Measurements from ENCODE around the gene KSR1. TPM values are rescaled to one million over a fixed set of nuclear protein-coding genes. Genes with fewer than 3 reads are reported as not detected.
"Not testable (repeated sequence)": the region's sequence is repeated elsewhere in the genome, so short reads cannot be mapped to it uniquely, and the experiment has no call there.

Gene KSR1
- total RNA-seq, 1 donor from 2014 or later = 40.3 TPM

GRCh38 chr17:27433521-27433920, 22.7 kb upstream of the KSR1 start:
- TF ChIP-seq CTCF (IDR thresholded peaks at IDR 0.05) = no peak
- no peak for TF ChIP-seq POLR2AphosphoS5 (IDR thresholded peaks at IDR 0.05; ENCODE audit: insufficient read depth in 1 of 2, low read depth in 1 of 2)
- TF ChIP-seq POLR2A (IDR thresholded peaks at IDR 0.05) = no peak
- no peaks in the 10 kb centered on the region for H3K27me3 ChIP-seq
- intact Hi-C loops (cut with DNase I) = no loop called here
- H3K4me1 ChIP-seq = peaks cover 4% of the 10 kb centered on the region
- H3K9me3 ChIP-seq = no peaks in the 10 kb centered on the region
- no peaks in the 10 kb centered on the region for H3K36me3 ChIP-seq
- no peak overlapping the region for H3K27ac ChIP-seq
- DNase-seq (ENCODE audit: extremely low spot score in 2 of 2) = no peak
- H3K4me3 ChIP-seq = no peak overlapping the region

- DNase-seq (ENCODE audit: extremely low spot score in 2 of 2); intact Hi-C loops (cut with DNase I); H3K27ac ChIP-seq; H3K27me3 ChIP-seq; H3K9me3 ChIP-seq; H3K4me3 ChIP-seq; H3K36me3 ChIP-seq; H3K4me1 ChIP-seq: not testable (repeated sequence)
Observed at GRCh38 chr17:27435431-27436070, 20.7 kb upstream of the KSR1 start.

DNA sequence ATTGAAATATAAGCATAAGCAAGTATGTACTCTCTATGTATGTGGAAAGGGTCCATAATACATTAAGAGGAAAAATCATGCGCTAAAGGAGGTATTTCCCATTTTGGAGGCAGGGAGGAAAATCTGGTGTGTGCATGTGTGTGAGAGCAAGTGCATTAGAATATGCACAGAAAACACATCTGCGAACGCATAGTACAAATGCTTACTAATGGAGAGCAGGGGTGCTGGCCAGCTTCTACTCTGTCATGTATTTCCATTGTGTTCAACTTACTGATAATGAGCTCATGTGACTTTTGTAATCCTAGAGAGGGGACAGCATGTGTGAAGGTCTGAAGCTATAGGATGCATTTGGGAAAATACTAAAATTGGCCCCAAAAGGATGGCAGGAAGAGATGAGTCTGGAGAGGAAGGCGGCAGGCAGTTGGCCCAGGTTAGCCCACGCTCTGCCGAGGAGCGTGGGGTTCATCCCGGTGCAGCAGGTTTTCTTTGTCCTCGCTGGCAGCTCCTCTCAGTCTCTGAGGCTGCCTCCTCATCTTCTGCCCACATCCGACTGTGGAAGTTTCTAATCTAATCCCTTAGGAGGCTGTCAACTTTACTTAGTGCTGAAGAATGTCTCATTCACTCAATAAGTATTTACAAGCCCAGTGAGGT, 17.8 kb upstream of the KSR1 start:
- TF ChIP-seq CTCF (IDR thresholded peaks at IDR 0.05) = no peak
- no peak for TF ChIP-seq POLR2AphosphoS5 (IDR thresholded peaks at IDR 0.05; ENCODE audit: insufficient read depth in 1 of 2, low read depth in 1 of 2)
- no peak for TF ChIP-seq POLR2A (IDR thresholded peaks at IDR 0.05)
- intact Hi-C loops (cut with DNase I) = no loop called here
- Histone ChIP-seq H3K4me1 (peaks cover 4% of the 10 kb centered on the region), H3K9me3 (no peaks in the 10 kb centered on the region), H3K27ac (no peak overlapping the region), H3K4me3 (no peak overlapping the region), H3K36me3 (no peaks in the 10 kb centered on the region), H3K27me3 (no peaks in the 10 kb centered on the region)
- DNase-seq (ENCODE audit: extremely low spot score in 2 of 2) = no peak

DNA sequence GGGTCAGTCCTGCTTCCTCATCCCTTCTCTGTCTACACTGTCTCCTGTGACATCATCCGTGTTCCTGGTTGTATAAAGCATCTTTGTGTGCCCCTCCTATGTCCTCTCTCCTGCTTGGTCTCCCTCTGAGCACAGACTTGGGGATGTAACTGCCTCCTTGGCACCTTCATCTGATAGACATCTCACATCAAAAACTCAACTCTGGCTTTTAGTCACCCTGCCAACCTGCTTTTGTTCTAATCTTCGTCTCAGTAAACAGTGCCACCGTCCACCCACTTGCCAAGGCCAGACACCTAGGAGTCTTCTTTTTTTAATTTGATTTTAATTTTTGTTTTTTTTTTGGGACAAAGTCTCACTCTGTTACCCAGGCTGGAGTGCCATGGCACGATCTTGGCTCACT, 16.9 kb upstream of the KSR1 start:
- Histone ChIP-seq H3K27me3 (no peaks in the 10 kb centered on the region), H3K4me1 (peaks cover 4% of the 10 kb centered on the region), H3K4me3 (no peak overlapping the region), H3K9me3 (no peaks in the 10 kb centered on the region), H3K36me3 (no peaks in the 10 kb centered on the region), H3K27ac (no peak overlapping the region)
- DNase-seq (ENCODE audit: extremely low spot score in 2 of 2) = no peak
- intact Hi-C loops (cut with DNase I) = no loop called here
- TF ChIP-seq CTCF (IDR thresholded peaks at IDR 0.05) = no peak
- no peak for TF ChIP-seq POLR2AphosphoS5 (IDR thresholded peaks at IDR 0.05; ENCODE audit: insufficient read depth in 1 of 2, low read depth in 1 of 2)
- TF ChIP-seq POLR2A (IDR thresholded peaks at IDR 0.05) = no peak

- Histone ChIP-seq H3K4me1 (no peaks in the 10 kb centered on the region), H3K4me3 (no peak overlapping the region), H3K36me3 (no peaks in the 10 kb centered on the region), H3K27me3 (no peaks in the 10 kb centered on the region), H3K9me3 (no peaks in the 10 kb centered on the region), H3K27ac (no peak overlapping the region)
- no peak for TF ChIP-seq CTCF (IDR thresholded peaks at IDR 0.05)
- no peak for TF ChIP-seq POLR2A (IDR thresholded peaks at IDR 0.05)
- no peak for TF ChIP-seq POLR2AphosphoS5 (IDR thresholded peaks at IDR 0.05; ENCODE audit: insufficient read depth in 1 of 2, low read depth in 1 of 2)
- intact Hi-C loops (cut with DNase I) = no loop called here
- no peak for DNase-seq (ENCODE audit: extremely low spot score in 2 of 2)
Observed at GRCh38 chr17:27442702-27443101, 13.5 kb upstream of the KSR1 start.

Data from vagina (tissue), 2 donors.